Mesendoderm (in vitro differentiated cells): ENCODE data around the gene IGHMBP2.
A peak's percentile ranks its signal among the peaks of the same experiment; 100 is the strongest.

Experiments
- DNase-seq: peaks from one replicate; pipeline ENCODE4 v3.0.0; 2013
- H2AK5ac ChIP-seq: 2 replicates; pipeline ENCODE4 v1.6.1; 2013; ENCODE audit warnings: low read length, inconsistent platforms
- H2BK120ac ChIP-seq: 2 replicates; pipeline ENCODE4 v1.6.1; 2013; ENCODE audit warnings: low read depth, mild to moderate bottlenecking, low read length, moderate library complexity, mixed read lengths
- H2BK15ac ChIP-seq: replicated peaks from 2 replicates; pipeline ENCODE4 v1.6.1; 2013; ENCODE audit warnings: low read depth, mild to moderate bottlenecking, moderate library complexity
- H2BK5ac ChIP-seq: 2 replicates; pipeline ENCODE4 v1.6.1; 2013; ENCODE audit warnings: low read length, inconsistent platforms
- H3K18ac ChIP-seq: 2 replicates; pipeline ENCODE4 v1.6.1; 2013; ENCODE audit warnings: mild to moderate bottlenecking, low read length, mixed read lengths
- H3K23ac ChIP-seq: one replicate; pipeline ENCODE4 v1.6.1; 2013; ENCODE audit warnings: low read length
- H3K27ac ChIP-seq: 2 replicates; pipeline ENCODE4 v1.5.1; 2013; ENCODE audit warnings: low read depth, mild to moderate bottlenecking, inconsistent platforms, low read length, moderate library complexity
- H3K27me3 ChIP-seq: 2 replicates; pipeline ENCODE4 v1.6.1; 2013; ENCODE audit warnings: low read length, control low read depth, mild to moderate bottlenecking, inconsistent platforms; ENCODE audit not compliant: insufficient read depth, poor library complexity
- H3K36me3 ChIP-seq: 2 replicates; pipeline ENCODE4 v1.6.1; 2013; ENCODE audit warnings: low read length, inconsistent platforms; ENCODE audit not compliant: control insufficient read depth, insufficient read depth
- H3K4ac ChIP-seq: one replicate; pipeline ENCODE4 v1.6.1; 2013; ENCODE audit warnings: low read depth, mild to moderate bottlenecking, low read length, moderate library complexity
- H3K4me1 ChIP-seq: 2 replicates; pipeline ENCODE4 v1.6.1; 2013; ENCODE audit warnings: low read depth, low read length, inconsistent platforms; ENCODE audit not compliant: control insufficient read depth
- H3K4me2 ChIP-seq: 2 replicates; pipeline ENCODE4 v1.6.1; 2013; ENCODE audit warnings: low read length
- H3K4me3 ChIP-seq: 2 replicates; pipeline ENCODE4 v1.5.1; 2013; ENCODE audit warnings: mild to moderate bottlenecking, low read length
- H3K56ac ChIP-seq: one replicate; pipeline ENCODE4 v1.6.1; 2013; ENCODE audit warnings: low read length
- H3K79me1 ChIP-seq: 2 replicates; pipeline ENCODE4 v1.6.1; 2013; ENCODE audit warnings: low read length, inconsistent platforms
- H3K79me2 ChIP-seq: 2 replicates; pipeline ENCODE4 v1.6.1; 2013; ENCODE audit warnings: mild to moderate bottlenecking, low read length; ENCODE audit not compliant: control insufficient read depth, insufficient read depth
- H3K9ac ChIP-seq: 2 replicates; pipeline ENCODE4 v1.6.1; 2013; ENCODE audit warnings: low read length, inconsistent platforms
- H4K5ac ChIP-seq: one replicate; pipeline ENCODE4 v1.6.1; 2013; ENCODE audit warnings: low read length
- H4K8ac ChIP-seq: one replicate; pipeline ENCODE4 v1.6.1; 2013; ENCODE audit warnings: low read depth, mild to moderate bottlenecking, control low read depth, low read length, moderate library complexity
- WGBS: extraction: QIAGEN DNeasy Blood & Tissue Kit; methylation state at CpG from one replicate; pipeline ENCODE4 v1.1.7; 2013; ENCODE audit warnings: low lambda C conversion rate, missing lambda C conversion rate; ENCODE audit not compliant: insufficient coverage; ENCODE audit errors: extremely low coverage; 5-methylcytosine and 5-hydroxymethylcytosine counted together

IGHMBP2 gene

DNA sequence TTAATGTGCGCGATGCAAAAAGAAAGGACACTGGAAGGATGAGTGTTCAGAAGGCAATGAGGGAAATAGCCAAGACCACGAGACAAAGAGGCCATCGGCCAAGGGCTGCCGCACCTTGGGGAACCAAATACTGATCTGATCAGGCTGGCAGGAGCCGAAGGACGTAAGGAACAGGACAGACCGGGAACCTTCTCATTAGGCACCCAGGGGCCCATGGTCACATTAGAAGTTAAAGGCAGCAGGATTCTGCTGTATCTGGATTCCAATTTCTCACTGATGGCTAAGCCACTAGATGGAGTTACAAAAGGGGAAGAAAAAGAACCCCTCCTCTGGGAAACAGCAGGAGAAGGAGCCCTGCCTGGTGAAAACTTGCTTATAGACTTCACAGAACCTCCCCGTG lies 33.2 kb upstream of the IGHMBP2 start:
- Histone ChIP-seq H3K79me2 (no peaks in the 10 kb centered on the region), H2BK15ac (no peak overlapping the region), H3K9ac (peak overlapping the region; percentile 54), H3K27ac (no peak overlapping the region), H3K4me1 (no peaks in the 10 kb centered on the region), H2BK5ac (no peak overlapping the region), H4K8ac (no peak overlapping the region), H3K4me3 (no peak overlapping the region), H3K27me3 (no peaks in the 10 kb centered on the region), H3K4me2 (peak overlapping the region; percentile 27), H3K56ac (peak overlapping the region; percentile 79), H3K23ac (no peak overlapping the region), H2BK120ac (no peak overlapping the region), H2AK5ac (no peak overlapping the region), H3K18ac (peak overlapping the region; percentile 7), H4K5ac (no peak overlapping the region), H3K79me1 (no peaks in the 10 kb centered on the region), H3K4ac (no peak overlapping the region), H3K36me3 (no peaks in the 10 kb centered on the region)
- peak; percentile 41 for DNase-seq
- WGBS, result no CpG with 5 or more reads among the region's 9 CpGs

DNA sequence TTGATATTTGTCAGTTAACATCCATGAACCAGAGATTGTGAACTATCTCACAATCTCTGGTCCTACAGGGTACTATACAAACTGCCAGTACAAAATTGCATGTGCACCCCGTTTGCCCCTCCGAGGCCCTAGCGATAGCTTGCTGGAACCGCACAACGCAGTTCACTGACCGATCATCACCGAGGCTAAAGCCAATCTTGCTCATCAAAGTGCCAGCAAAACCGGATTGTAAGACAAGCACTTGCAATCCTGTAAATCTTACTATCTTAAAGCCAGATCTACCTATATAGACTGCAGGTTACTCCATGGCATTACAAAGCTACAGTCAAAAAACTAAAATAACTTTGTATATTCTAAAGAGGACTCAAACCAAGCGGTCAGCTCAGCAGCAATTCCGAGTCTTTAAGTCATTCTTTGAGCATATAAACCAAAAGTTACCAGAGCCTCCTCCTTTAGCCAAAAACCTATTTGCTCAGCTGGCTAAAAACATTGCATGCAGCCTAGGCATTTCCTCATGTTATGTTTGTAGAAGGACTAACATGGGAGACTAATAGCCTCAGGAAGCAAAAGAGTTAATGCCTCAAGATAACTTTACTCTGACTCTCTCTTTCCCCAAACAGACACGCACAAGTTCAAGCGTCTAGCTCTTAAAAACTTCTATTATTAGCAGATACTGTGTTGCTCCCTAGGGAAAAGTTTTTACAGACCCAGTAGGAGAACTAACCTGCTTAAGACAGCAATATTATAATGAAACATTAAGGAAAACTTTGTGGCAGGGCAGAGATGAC lies 31.3 kb upstream of the IGHMBP2 start:
- Histone ChIP-seq H3K27ac (no peak overlapping the region), H4K5ac (no peak overlapping the region), H3K4me2 (no peak overlapping the region), H2BK5ac (no peak overlapping the region), H2BK15ac (no peak overlapping the region), H3K36me3 (no peaks in the 10 kb centered on the region), H2AK5ac (no peak overlapping the region), H4K8ac (no peak overlapping the region), H3K79me1 (no peaks in the 10 kb centered on the region), H3K79me2 (no peaks in the 10 kb centered on the region), H3K27me3 (no peaks in the 10 kb centered on the region), H3K56ac (no peak overlapping the region), H3K4me1 (no peaks in the 10 kb centered on the region), H3K18ac (no peak overlapping the region), H3K4ac (no peak overlapping the region), H2BK120ac (no peak overlapping the region), H3K23ac (no peak overlapping the region), H3K4me3 (no peak overlapping the region), H3K9ac (no peak overlapping the region)
- no CpG with 5 or more reads among the region's 12 CpGs for WGBS
- DNase-seq, result no peak

DNA sequence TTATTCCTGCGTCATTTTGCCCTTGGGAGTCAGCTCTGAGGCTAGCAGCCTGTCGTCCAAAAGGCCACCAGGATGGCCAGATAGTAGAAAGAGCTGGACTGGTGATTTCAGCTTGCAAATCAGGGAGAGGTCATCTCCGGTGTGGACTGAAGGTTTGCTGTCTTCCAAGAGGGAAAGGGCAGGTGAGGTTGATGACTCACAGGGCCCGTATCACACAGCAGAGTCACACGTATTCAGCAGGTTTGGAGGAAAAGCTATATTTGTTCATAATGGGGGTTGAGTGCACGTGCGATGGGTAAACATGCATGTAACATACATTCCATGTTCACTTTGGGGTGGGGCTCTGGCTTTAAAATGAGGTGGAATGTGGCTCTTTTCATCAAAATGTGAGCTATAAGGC lies 25.7 kb upstream of the IGHMBP2 start:
- WGBS, result no CpG with 5 or more reads among the region's 7 CpGs

GRCh38 chr11:68880851-68881250 lies 22.8 kb upstream of the IGHMBP2 start:
- Histone ChIP-seq H3K4me3 (no peak overlapping the region), H3K27ac (no peak overlapping the region), H3K4me1 (no peaks in the 10 kb centered on the region), H2AK5ac (no peak overlapping the region), H3K79me1 (no peaks in the 10 kb centered on the region), H3K27me3 (no peaks in the 10 kb centered on the region), H3K23ac (no peak overlapping the region), H2BK15ac (no peak overlapping the region), H3K4ac (no peak overlapping the region), H3K79me2 (no peaks in the 10 kb centered on the region), H3K9ac (no peak overlapping the region), H2BK120ac (no peak overlapping the region), H4K5ac (no peak overlapping the region), H3K56ac (no peak overlapping the region), H3K4me2 (no peak overlapping the region), H3K36me3 (no peaks in the 10 kb centered on the region), H2BK5ac (no peak overlapping the region), H4K8ac (no peak overlapping the region), H3K18ac (no peak overlapping the region)
- no CpG with 5 or more reads among the region's 5 CpGs for WGBS
- DNase-seq, result no peak

More for the DNA sequence above, 25.7 kb upstream of the IGHMBP2 start:
- Histone ChIP-seq H2BK15ac (no peak overlapping the region), H3K18ac (no peak overlapping the region), H3K4me3 (no peak overlapping the region), H4K5ac (no peak overlapping the region), H2BK120ac (no peak overlapping the region), H3K79me2 (no peaks in the 10 kb centered on the region), H3K56ac (no peak overlapping the region), H3K36me3 (no peaks in the 10 kb centered on the region), H3K4me2 (no peak overlapping the region), H3K9ac (no peak overlapping the region), H4K8ac (no peak overlapping the region), H3K4me1 (no peaks in the 10 kb centered on the region), H3K4ac (no peak overlapping the region), H3K79me1 (no peaks in the 10 kb centered on the region), H2AK5ac (no peak overlapping the region), H3K23ac (no peak overlapping the region), H3K27ac (no peak overlapping the region), H3K27me3 (no peaks in the 10 kb centered on the region), H2BK5ac (no peak overlapping the region)
- DNase-seq, result no peak

GRCh38 chr11:68881320-68881719 lies 22.4 kb upstream of the IGHMBP2 start:
- no peak overlapping the region for H2BK5ac ChIP-seq
- no peaks in the 10 kb centered on the region for H3K79me1 ChIP-seq
- no peak overlapping the region for H3K23ac ChIP-seq
- H3K27ac ChIP-seq, result no peak overlapping the region
- H3K4ac ChIP-seq, result no peak overlapping the region
- DNase-seq, result no peak
- H3K79me2 ChIP-seq, result no peaks in the 10 kb centered on the region
- no CpG with 5 or more reads among the region's 2 CpGs for WGBS
- H2BK120ac ChIP-seq, result no peak overlapping the region
- no peak overlapping the region for H3K56ac ChIP-seq
- no peak overlapping the region for H3K9ac ChIP-seq
- H2AK5ac ChIP-seq, result no peak overlapping the region
- H3K4me1 ChIP-seq, result no peaks in the 10 kb centered on the region
- no peaks in the 10 kb centered on the region for H3K27me3 ChIP-seq
- H3K4me3 ChIP-seq, result no peak overlapping the region
- no peak overlapping the region for H3K4me2 ChIP-seq
- H2BK15ac ChIP-seq, result no peak overlapping the region
- H4K8ac ChIP-seq, result no peak overlapping the region
- no peaks in the 10 kb centered on the region for H3K36me3 ChIP-seq
- no peak overlapping the region for H4K5ac ChIP-seq
- no peak overlapping the region for H3K18ac ChIP-seq

DNA sequence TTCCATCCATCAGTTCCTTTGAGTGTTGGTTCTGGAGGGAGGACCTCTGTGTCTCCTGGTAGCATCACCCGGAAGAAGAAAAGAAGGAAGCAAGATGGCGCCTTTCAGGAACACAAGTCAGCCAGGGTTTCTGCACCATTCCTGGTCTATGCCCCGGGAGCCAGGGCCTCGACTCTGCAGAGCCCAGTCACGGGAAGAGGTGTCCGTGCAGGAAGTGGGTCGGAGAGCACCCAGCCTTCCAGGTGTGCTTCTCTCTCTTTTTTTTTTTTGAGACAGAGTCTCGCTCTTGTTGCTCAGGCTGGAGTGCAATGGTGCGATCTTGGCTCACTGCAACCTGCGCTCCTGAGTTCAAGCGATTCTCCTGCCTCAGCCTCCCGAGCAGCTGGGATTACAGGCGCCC lies 21.3 kb upstream of the IGHMBP2 start:
- no peak overlapping the region for H3K4ac ChIP-seq
- H4K5ac ChIP-seq, result no peak overlapping the region
- H2BK5ac ChIP-seq, result no peak overlapping the region
- no peaks in the 10 kb centered on the region for H3K79me1 ChIP-seq
- no peak overlapping the region for H3K4me3 ChIP-seq
- no peak overlapping the region for H2BK15ac ChIP-seq
- H3K23ac ChIP-seq, result no peak overlapping the region
- H3K27ac ChIP-seq, result no peak overlapping the region
- H2AK5ac ChIP-seq, result no peak overlapping the region
- no peak overlapping the region for H3K9ac ChIP-seq
- H3K79me2 ChIP-seq, result no peaks in the 10 kb centered on the region
- H3K18ac ChIP-seq, result no peak overlapping the region
- H3K56ac ChIP-seq, result no peak overlapping the region
- H3K27me3 ChIP-seq, result no peaks in the 10 kb centered on the region
- no peak overlapping the region for H4K8ac ChIP-seq
- no peak for DNase-seq
- no peaks in the 10 kb centered on the region for H3K36me3 ChIP-seq
- no peaks in the 10 kb centered on the region for H3K4me1 ChIP-seq
- H2BK120ac ChIP-seq, result no peak overlapping the region
- no peak overlapping the region for H3K4me2 ChIP-seq
- no CpG with 5 or more reads among the region's 13 CpGs for WGBS
